Immature natural killer cell (primary cell): Measurements from ENCODE around the gene WASF1. TPM values are rescaled to one million over a fixed set of nuclear protein-coding genes. Genes with fewer than 3 reads are reported as not detected.

Experiments used
- DNase-seq, 3 donors: peaks; one replicate each; pipeline ENCODE4 v3.0.0; 2022; ENCODE audit warnings: mixed read lengths in 1 of 3
- H3K27ac Mint-ChIP-seq, 6 donors: one replicate each; pipeline ENCODE4 v1.8.0; 2020; ENCODE audit warnings: mixed read lengths in 6 of 6, mild to moderate bottlenecking in 5 of 6, inconsistent platforms in 4 of 6, moderate library complexity in 3 of 6
- H3K27me3 Mint-ChIP-seq, 3 donors: one replicate each; pipeline ENCODE4 v1.8.0; 2020 to 2021; ENCODE audit warnings: low read depth in 3 of 3, mild to moderate bottlenecking in 3 of 3, mixed read lengths in 3 of 3, moderate library complexity in 3 of 3, inconsistent platforms in 1 of 3
- H3K36me3 Mint-ChIP-seq, 3 donors: one replicate each; pipeline ENCODE4 v1.8.0; 2020; ENCODE audit warnings: mixed read lengths in 3 of 3, inconsistent platforms in 2 of 3, mild to moderate bottlenecking in 2 of 3
- H3K4me1 Mint-ChIP-seq, 2 donors: one replicate each; pipeline ENCODE4 v1.8.0; 2020; ENCODE audit warnings: inconsistent platforms in 2 of 2, mild to moderate bottlenecking in 2 of 2, mixed read lengths in 2 of 2, moderate library complexity in 1 of 2
- H3K4me3 Mint-ChIP-seq, 5 donors: one replicate each; pipeline ENCODE4 v1.8.0; 2020; ENCODE audit warnings: mild to moderate bottlenecking in 5 of 5, mixed read lengths in 5 of 5, inconsistent platforms in 3 of 5, moderate library complexity in 3 of 5
- H3K9me3 Mint-ChIP-seq, 6 donors: one replicate each; pipeline ENCODE4 v1.8.0; 2020; ENCODE audit warnings: mild to moderate bottlenecking in 6 of 6, mixed read lengths in 6 of 6, inconsistent platforms in 4 of 6, moderate library complexity in 3 of 6
- polyA plus RNA-seq, 3 donors: library from polyadenylated mRNA; unstranded; fragments of 300-500 nt; fragmentation: Illumina TruSeq; gene quantifications; one replicate each; pipeline ENCODE4 v1.2.3, GENCODE V29; 2021

Gene WASF1
- polyA plus RNA-seq, 3 donors from 2014 or later, result 0.34 to 0.52 TPM; not detected in 1

- Mint-ChIP-seq H3K27ac (no peak overlapping the region), H3K9me3 (no peaks in the 10 kb centered on the region), H3K4me3 (no peak overlapping the region), H3K27me3 (peaks cover 2 to 5% (median 5%) of the 10 kb centered on the region in 3 donors), H3K36me3 (no peaks in the 10 kb centered on the region), H3K4me1 (peaks cover 9 to 15% of the 10 kb centered on the region in 2 donors)
- DNase-seq, result no peak
Observed at GRCh38 chr6:110054664-110055386, 124.6 kb downstream of the WASF1 start.

- no peak overlapping the region for H3K4me3 Mint-ChIP-seq
- no peaks in the 10 kb centered on the region for H3K36me3 Mint-ChIP-seq
- H3K9me3 Mint-ChIP-seq, result no peaks in the 10 kb centered on the region
- peaks cover 2 to 5% (median 3%) of the 10 kb centered on the region in 3 donors for H3K27me3 Mint-ChIP-seq
- no peak overlapping the region for H3K27ac Mint-ChIP-seq
- H3K4me1 Mint-ChIP-seq, result peaks cover 21 to 23% of the 10 kb centered on the region in 2 donors
- peak in 2 of 3 donors; percentile 38 to 40 for DNase-seq
Observed at GRCh38 chr6:110053395-110054240, 125.9 kb downstream of the WASF1 start.

- no peak for DNase-seq
- Mint-ChIP-seq H3K9me3 (no peaks in the 10 kb centered on the region), H3K4me3 (no peak overlapping the region), H3K27me3 (peaks cover 2 to 5% (median 3%) of the 10 kb centered on the region in 3 donors), H3K36me3 (no peaks in the 10 kb centered on the region), H3K4me1 (peaks cover 22 to 23% of the 10 kb centered on the region in 2 donors), H3K27ac (no peak overlapping the region)
Observed at GRCh38 chr6:110050440-110050813, 129.0 kb downstream of the WASF1 start.

Other genes with a start within 250 kb of the WASF1 start
- not detected for gene GPR6, start 201.4 kb downstream of the WASF1 start, polyA plus RNA-seq
- gene CDC40, start 757 bp upstream of the WASF1 start, polyA plus RNA-seq, result 10 to 100 TPM; 22.4 to 34.6 (median 23.7) TPM
- 1 to 10 TPM in 1 of 3 donors, under 1 TPM in 1, not detected in 1; 0.81 to 2.8 TPM for gene METTL24, start 178.7 kb upstream of the WASF1 start, polyA plus RNA-seq
- gene DDO, start 235.9 kb upstream of the WASF1 start, polyA plus RNA-seq, result under 1 TPM in 1 of 3 donors, not detected in 2; 0.10 TPM